Stimulated activated CD4-positive, alpha-beta T cell treated with anti-CD3 and anti-CD28 coated beads, Interleukin-12 subunit alpha, Interleukin-12 subunit beta, amount 100 ng/mL, for 24 hours (primary cell): ENCODE measurements around the gene FMNL2.
A peak's percentile ranks its signal among the peaks of the same experiment; 100 is the strongest.
"Not testable (repeated sequence)": the region's sequence is repeated elsewhere in the genome, so short reads cannot be mapped to it uniquely, and the experiment has no call there.

Experiments
- DNase-seq, 2 experiments: peaks; one replicate each; pipeline ENCODE4 v3.0.0-alpha.2; 2020; ENCODE audit warnings: low read depth in 2 of 2

Gene FMNL2

DNA sequence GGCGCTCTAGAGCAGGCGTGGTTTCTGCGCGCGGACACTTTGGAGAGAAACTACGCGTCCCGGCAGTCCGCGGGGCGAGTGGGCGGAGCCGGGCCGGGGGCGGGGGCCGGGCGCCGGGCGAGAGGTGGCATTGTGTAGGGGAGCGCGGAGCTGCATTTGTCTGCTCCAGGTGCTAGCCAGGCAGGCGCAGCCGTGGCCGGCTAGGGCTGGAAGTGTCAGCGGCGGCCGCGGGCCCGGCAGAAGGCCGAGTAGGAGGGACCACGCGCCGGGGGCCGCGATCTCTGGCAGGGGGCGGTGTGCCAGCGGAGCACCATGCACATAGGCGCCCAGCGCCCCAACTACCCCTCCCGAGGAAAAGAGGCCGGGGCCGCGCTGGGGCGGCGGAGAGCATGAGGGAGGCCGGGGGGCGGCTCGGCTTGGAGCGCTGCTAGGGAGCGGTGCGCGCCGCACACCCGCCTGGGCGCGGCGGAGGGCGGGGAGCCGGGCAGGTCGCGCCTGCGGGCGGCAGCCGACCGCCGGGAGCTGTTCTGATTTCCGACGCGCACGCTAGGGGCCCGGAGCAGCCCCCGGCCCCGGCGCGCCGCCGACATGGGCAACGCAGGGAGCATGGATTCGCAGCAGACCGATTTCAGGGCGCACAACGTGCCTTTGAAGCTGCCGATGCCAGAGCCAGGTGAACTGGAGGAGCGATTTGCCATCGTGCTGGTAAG lies at the start of gene FMNL2:
FMNL2 (plus strand) TSS at position 159 of the 710 bp plus-strand sequence.
- DNase-seq = peak; percentile 11 to 52

DNA sequence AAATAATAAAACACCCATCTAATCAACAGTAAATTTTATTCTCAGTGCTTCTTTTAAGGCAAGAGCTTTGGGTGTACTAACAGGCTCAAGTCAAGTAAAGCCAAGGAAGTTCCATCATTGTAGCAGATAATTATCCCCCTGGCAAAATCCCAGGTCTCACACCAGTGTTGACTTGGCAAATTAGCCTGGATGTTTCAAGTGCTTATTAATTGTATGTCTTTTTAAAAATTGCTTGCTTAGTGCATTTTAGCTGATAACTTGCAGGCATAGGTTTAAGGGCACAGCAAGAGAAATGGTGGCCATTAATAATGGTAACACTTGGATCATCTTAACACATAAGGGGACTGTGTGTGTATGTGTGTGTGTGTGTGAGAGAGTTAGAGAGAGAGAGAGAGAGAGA lies 42.0 kb upstream of the FMNL2 start:
- no peak for DNase-seq

GRCh38 chr2:152297715-152298114 lies 37.3 kb upstream of the FMNL2 start:
- no peak for DNase-seq

GRCh38 chr2:152298754-152299153 lies 36.2 kb upstream of the FMNL2 start:
- no peak for DNase-seq

- DNase-seq = no peak
Observed at GRCh38 chr2:152301131-152301530, 33.8 kb upstream of the FMNL2 start.

GRCh38 chr2:152303951-152304350 lies 31.0 kb upstream of the FMNL2 start:
- DNase-seq = no peak

- DNase-seq = no peak
Observed at GRCh38 chr2:152304836-152305235, 30.1 kb upstream of the FMNL2 start.

DNA sequence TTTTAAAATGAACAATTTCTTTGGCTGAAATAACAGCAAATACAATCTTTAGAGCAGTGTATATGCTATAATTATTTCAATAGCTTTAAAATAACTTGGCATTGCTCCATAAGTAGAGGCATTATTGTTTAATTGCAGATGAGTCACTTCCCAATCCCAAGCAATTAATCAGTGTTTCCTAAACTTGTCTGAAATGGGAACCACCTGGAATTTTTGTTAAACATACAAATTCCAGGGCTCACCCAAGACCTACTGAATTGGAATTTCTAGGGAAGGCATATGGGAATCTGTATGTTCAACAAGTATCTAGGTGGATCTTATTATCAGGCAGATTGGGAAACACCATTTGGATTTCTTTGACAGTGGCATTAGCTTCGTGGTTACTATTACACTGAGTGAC lies 27.1 kb upstream of the FMNL2 start:
- DNase-seq = no peak

GRCh38 chr2:152309352-152310214 lies 25.4 kb upstream of the FMNL2 start:
- no peak for DNase-seq

GRCh38 chr2:152319822-152320570 lies 15.0 kb upstream of the FMNL2 start:
- DNase-seq = no peak

- no peak for DNase-seq
Observed at GRCh38 chr2:152320814-152321213, 14.2 kb upstream of the FMNL2 start.

DNA sequence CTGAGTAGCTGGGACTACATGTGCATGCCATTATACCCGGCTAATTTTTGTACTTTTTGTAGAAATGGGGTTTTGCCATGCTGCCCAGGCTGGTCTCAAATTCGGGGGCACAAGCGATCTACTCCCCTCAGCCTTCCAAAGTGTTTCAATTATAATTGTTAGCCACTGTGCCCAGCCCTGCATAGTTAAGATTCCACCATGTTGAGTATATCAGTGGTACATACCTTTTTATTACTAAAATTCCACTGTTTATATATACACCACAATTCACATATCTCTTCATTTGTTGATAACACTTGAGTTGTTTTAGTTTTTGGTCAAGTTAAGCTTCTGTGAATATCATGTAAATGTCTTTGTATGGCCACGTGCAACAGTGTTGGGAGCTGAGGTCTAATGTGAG lies 12.8 kb upstream of the FMNL2 start:
- no peak for DNase-seq

- not testable (repeated sequence) for DNase-seq
Observed at GRCh38 chr2:152325126-152325525, 9.8 kb upstream of the FMNL2 start.

DNA sequence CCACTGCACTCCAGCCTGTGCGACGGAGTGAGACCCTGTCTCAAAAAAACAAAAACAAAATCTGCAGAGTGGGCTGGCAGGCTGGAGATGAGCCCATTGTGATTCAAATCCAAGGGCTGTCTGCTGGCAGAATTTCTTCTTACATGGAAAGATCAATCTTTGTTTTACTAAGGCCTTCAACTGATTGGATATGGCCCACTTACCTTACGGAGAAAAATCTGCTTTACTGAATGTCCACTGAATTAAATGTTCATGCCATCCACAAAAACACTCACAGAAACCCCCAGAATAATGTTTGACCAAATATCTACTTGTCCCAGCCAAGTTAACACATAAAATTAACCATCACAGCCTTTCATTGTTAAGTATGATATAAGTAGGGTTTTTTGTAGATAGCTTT lies 8.3 kb upstream of the FMNL2 start:
- DNase-seq = no peak

DNA sequence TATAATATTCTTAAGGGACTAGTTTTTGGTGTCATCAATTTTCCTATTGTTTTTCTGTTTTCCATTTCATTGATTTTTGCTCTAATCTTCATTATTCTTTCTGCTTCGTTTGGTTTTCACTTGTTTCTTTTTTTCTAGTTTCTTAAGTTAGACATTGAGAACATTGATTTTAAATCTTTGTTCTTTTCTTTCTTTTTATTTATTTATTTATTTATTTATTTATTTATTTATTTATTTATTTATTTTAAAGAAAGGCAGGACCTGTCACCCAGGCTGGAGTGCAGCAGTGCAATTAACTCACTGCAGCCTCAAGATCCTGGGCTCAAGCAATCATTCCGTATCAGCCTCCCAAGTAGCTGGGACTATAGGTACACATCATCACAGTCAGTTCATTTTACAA lies 7.0 kb upstream of the FMNL2 start:
- DNase-seq = no peak

DNA sequence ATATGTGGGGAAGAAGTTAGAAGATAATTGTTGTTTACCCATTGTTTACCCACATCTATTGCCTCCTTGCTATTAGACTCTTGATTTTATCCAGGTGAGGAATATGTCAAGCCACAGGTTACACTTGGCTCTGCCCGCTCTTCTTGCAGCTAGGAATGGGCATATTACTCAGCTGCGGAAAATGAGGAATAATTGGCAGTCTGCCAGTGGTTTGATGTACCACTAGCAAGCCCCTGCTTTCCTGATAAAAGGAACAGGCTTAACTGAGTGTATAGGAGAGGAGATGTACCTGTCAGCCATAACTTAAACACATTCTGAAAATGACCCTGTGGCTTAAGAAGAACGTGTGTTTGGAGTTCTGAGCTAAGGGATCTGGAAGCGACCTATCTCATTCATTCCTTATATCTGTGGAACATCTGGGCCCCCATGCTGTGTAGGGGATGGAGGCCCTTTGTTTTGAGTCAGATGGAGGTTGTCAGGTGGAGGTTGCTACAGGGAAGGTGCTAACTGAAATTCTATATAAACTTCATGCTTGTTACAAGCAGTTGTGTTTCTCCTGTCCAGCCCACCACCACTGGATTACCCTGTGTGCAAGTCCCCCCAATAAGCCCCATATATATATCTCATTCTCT lies 4.6 kb upstream of the FMNL2 start:
- DNase-seq = no peak

DNA sequence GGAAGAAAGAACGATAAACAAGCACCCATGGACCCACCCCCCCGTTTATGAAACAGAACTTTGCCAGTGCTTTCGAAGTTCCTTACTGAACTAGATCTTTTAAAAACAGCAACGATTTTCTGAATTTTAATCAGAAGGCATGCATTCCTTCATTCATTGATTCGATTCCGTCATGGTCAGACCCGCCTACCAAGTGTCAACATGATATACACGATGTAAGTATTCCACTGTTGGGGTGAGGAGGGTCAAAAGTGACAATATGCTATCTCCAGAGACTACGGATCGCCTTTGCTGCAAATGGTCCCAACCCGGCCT lies 316 bp upstream of the FMNL2 start:
- no peak for DNase-seq

DNA sequence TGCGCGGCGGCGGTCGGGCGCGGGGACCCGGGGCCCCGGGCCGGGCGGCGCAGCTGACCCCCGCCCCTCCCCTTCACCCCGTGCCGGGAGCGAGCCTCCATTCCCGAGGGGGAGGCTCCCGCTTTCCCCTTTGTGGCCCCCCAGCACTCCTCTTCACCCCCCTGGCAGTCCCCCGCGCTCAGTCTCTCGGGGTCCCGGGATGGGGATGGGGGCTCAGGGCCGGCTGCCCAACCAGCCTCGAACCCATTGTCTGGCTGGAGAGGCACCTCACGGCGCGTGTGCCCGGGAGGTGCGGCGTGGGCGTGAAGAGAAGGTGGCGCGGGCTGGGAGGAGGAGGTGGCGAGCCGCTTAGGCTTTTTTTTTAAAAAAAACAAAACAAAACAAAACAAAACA lies 748 bp downstream of the FMNL2 start:
- peak in 1 of 2 experiments; percentile 22 for DNase-seq

- DNase-seq = no peak
Observed at GRCh38 chr2:152336119-152336853, 1.3 kb downstream of the FMNL2 start.

DNA sequence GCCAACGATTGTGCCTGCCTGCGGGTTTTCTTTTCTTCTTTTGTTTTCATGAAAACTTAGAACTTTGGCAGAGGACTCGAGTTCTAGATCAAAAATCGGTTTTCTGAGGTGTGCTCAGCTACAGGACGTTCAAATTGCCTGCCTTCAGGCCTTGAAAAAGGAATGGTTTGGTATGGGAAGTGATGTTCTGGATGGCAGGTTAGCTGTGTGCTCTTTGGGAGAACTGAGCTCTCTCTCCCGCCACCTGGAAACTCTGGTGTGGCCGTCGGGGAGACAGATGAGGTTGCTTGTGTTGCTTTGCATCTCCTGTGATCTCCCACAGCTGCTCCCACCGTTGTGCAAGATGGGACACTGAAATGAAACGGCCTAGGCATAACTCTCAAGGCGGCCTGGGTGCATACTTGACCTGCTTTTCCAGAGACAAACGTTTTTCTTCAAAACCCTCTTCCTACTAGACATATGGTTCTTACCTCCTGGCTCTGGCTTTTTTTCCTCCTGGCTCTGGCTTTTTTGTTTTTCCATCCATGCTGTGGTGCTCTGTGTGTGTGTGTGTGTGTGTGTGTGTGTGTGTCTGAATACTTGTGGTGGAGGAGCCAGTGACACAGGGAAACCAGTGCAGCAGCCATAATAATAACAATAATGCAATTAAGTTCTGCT lies 2.0 kb downstream of the FMNL2 start:
- DNase-seq = no peak

DNA sequence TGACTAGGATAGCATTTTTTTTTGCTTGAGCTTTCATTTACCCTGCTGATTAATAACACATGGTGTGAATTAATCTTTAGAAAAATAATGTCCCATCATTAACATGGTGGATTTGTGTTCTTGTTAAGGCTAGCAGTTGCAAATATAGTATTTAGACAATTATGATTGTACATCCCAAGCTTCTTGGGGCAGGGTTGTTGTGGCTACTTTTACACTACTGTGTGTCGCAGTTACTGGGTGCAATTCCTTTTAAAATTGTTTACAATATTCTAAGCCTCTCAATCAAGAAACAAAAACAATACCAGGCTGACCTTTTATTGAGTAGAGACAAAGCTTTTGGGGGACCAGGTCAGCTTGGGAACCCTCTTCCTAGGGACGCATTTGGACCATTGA lies 2.5 kb downstream of the FMNL2 start:
- no peak for DNase-seq
